Neuronal stem cell (in vitro differentiated cells): Measurements from ENCODE around the gene GLB1L2.
"Not testable (repeated sequence)": the region's sequence is repeated elsewhere in the genome, so short reads cannot be mapped to it uniquely, and the experiment has no call there.

Experiments used
- DNase-seq: peaks from one replicate; pipeline ENCODE4 v3.0.0-alpha.2; 2013; ENCODE audit warnings: low spot score
- H2AFZ ChIP-seq: one replicate; pipeline ENCODE4 v1.6.1; 2013; ENCODE audit warnings: mild to moderate bottlenecking, low read length, inconsistent platforms
- H2AK5ac ChIP-seq: 2 replicates; pipeline ENCODE4 v1.6.1; 2013; ENCODE audit warnings: low read depth, mild to moderate bottlenecking, inconsistent platforms, low read length, moderate library complexity, mixed read lengths
- H2BK120ac ChIP-seq: 2 replicates; pipeline ENCODE4 v1.6.1; 2013; ENCODE audit warnings: low read depth, mild to moderate bottlenecking, inconsistent platforms, low read length, moderate library complexity, mixed read lengths
- H2BK12ac ChIP-seq: one replicate; pipeline ENCODE4 v1.6.1; 2013; ENCODE audit warnings: low read length, inconsistent platforms
- H2BK15ac ChIP-seq: 2 replicates; pipeline ENCODE4 v1.6.1; 2013; ENCODE audit warnings: mild to moderate bottlenecking, low read length, inconsistent platforms, mixed read lengths
- H2BK5ac ChIP-seq: one replicate; pipeline ENCODE4 v1.6.1; 2013; ENCODE audit warnings: inconsistent platforms, mild to moderate bottlenecking, low read length, moderate library complexity
- H3K14ac ChIP-seq: one replicate; pipeline ENCODE4 v1.6.1; 2013; ENCODE audit warnings: low read length, inconsistent platforms
- H3K18ac ChIP-seq: 2 replicates; pipeline ENCODE4 v1.6.1; 2013; ENCODE audit warnings: low read length, inconsistent platforms
- H3K23ac ChIP-seq: 2 replicates; pipeline ENCODE4 v1.6.1; 2013; ENCODE audit warnings: low read depth, mild to moderate bottlenecking, mixed read lengths, low read length, inconsistent platforms; ENCODE audit not compliant: poor library complexity
- H3K27ac ChIP-seq: replicated peaks from 3 replicates; pipeline ENCODE4 v1.5.1; 2013; ENCODE audit warnings: low read length, inconsistent platforms
- H3K27me3 ChIP-seq, 3 experiments: 2 replicates each; pipeline ENCODE4 v1.6.1; 2013; ENCODE audit warnings: low read length in 3 of 3, mild to moderate bottlenecking in 2 of 3, inconsistent platforms in 1 of 3, low read depth in 1 of 3, mixed read lengths in 1 of 3, moderate library complexity in 1 of 3; ENCODE audit not compliant: control insufficient read depth in 3 of 3, insufficient read depth in 3 of 3
- H3K36me3 ChIP-seq, 2 donors: replicated peaks in 1 of 2; 2 replicates each; pipeline ENCODE4 v1.6.1; 2013; ENCODE audit warnings: low read length in 2 of 2; ENCODE audit not compliant: control insufficient read depth in 2 of 2, insufficient read depth in 2 of 2
- H3K4ac ChIP-seq: 2 replicates; pipeline ENCODE4 v1.6.1; 2013; ENCODE audit warnings: inconsistent platforms, mild to moderate bottlenecking, low read length, moderate library complexity
- H3K4me1 ChIP-seq, 2 donors: 1 replicate in 1 of 2; 2 replicates in 1 of 2; pipeline ENCODE4 v1.6.1; 2013; ENCODE audit warnings: low read length in 2 of 2, low read depth in 1 of 2; ENCODE audit not compliant: control insufficient read depth in 2 of 2, insufficient read depth in 1 of 2
- H3K4me2 ChIP-seq: one replicate; pipeline ENCODE4 v1.6.1; 2013; ENCODE audit warnings: mild to moderate bottlenecking, low read length, inconsistent platforms; ENCODE audit not compliant: insufficient read depth, poor library complexity, severe bottlenecking
- H3K4me3 ChIP-seq, 2 donors: 2 replicates each; pipeline ENCODE4 v1.5.1; 2013; ENCODE audit warnings: low read length in 2 of 2, mild to moderate bottlenecking in 2 of 2, inconsistent platforms in 1 of 2, moderate library complexity in 1 of 2
- H3K79me1 ChIP-seq: one replicate; pipeline ENCODE4 v1.6.1; 2013; ENCODE audit warnings: low read depth, mild to moderate bottlenecking, inconsistent platforms, low read length, moderate library complexity
- H3K9ac ChIP-seq: one replicate; pipeline ENCODE4 v1.6.1; 2013; ENCODE audit warnings: mild to moderate bottlenecking, low read depth, low read length, inconsistent platforms; ENCODE audit not compliant: poor library complexity
- H3K9me3 ChIP-seq, 2 donors: replicated peaks in 1 of 2; 2 replicates each; pipeline versions ENCODE3 to v1.6.1; 2013; ENCODE audit warnings: low read length in 2 of 2, mild to moderate bottlenecking in 2 of 2, inconsistent platforms in 1 of 2, low read depth in 1 of 2, mixed read lengths in 1 of 2, moderate library complexity in 1 of 2; ENCODE audit not compliant: control insufficient read depth in 2 of 2, insufficient read depth in 1 of 2
- H4K8ac ChIP-seq: one replicate; pipeline ENCODE4 v1.6.1; 2013; ENCODE audit warnings: low read depth, mild to moderate bottlenecking, inconsistent platforms, low read length, moderate library complexity
- H4K91ac ChIP-seq: one replicate; pipeline ENCODE4 v1.6.1; 2013; ENCODE audit warnings: low read length, low read depth, mild to moderate bottlenecking, inconsistent platforms; ENCODE audit not compliant: poor library complexity
- WGBS, 2 donors: extraction: QIAGEN DNeasy Blood & Tissue Kit; methylation state at CpG; one replicate each; pipeline ENCODE4 v1.1.7; 2013; ENCODE audit warnings: missing lambda C conversion rate in 2 of 2, mixed read lengths in 1 of 2; ENCODE audit not compliant: insufficient read length in 2 of 2, insufficient replicate concordance in 1 of 2; ENCODE audit errors: extremely low coverage in 2 of 2; 5-methylcytosine and 5-hydroxymethylcytosine counted together

The GLB1L2 gene

DNA sequence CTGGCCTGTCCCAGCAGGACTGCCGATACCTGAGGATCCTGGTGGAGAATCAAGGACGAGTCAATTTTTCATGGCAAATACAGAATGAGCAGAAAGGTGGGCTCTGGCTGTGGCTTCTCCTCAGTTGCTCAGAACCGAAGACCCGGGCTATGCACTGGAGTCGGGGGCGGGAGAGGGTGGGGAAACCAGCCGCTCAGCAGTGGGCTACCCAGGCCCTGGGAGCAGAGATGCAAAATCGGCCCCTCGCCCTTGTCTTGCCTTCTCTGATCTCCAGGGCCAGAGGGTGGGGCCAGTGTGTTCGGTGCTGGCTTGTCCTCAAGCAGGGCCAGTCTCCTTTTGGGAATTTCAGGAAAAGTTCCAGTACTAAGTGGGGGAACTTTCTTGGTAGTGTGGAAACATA, 18.4 kb upstream of the GLB1L2 start:
- H3K4me3 ChIP-seq: no peak overlapping the region
- no peaks in the 10 kb centered on the region for H3K79me1 ChIP-seq
- no peaks in the 10 kb centered on the region for H3K4me1 ChIP-seq
- no peak overlapping the region for H2AFZ ChIP-seq
- no peak overlapping the region for H3K27ac ChIP-seq
- no peak for DNase-seq
- H3K27me3 ChIP-seq: peaks cover 0 to 25% (median 0%) of the 10 kb centered on the region in 3 experiments
- no CpG with 5 or more reads among the region's 10 CpGs for WGBS, 2 donors
- H3K4me2 ChIP-seq: no peak overlapping the region
- no peak overlapping the region for H3K4ac ChIP-seq
- H3K14ac ChIP-seq: no peak overlapping the region
- no peak overlapping the region for H3K9ac ChIP-seq
- no peak overlapping the region for H2BK5ac ChIP-seq
- no peak overlapping the region for H2BK120ac ChIP-seq
- H3K9me3 ChIP-seq: peaks cover 0 to 2% of the 10 kb centered on the region in 2 donors
- no peak overlapping the region for H2BK12ac ChIP-seq
- no peak overlapping the region for H3K23ac ChIP-seq
- no peaks in the 10 kb centered on the region for H3K36me3 ChIP-seq
- H4K8ac ChIP-seq: no peak overlapping the region
- H4K91ac ChIP-seq: no peak overlapping the region
- H3K18ac ChIP-seq: no peak overlapping the region
- no peak overlapping the region for H2BK15ac ChIP-seq
- H2AK5ac ChIP-seq: no peak overlapping the region

DNA sequence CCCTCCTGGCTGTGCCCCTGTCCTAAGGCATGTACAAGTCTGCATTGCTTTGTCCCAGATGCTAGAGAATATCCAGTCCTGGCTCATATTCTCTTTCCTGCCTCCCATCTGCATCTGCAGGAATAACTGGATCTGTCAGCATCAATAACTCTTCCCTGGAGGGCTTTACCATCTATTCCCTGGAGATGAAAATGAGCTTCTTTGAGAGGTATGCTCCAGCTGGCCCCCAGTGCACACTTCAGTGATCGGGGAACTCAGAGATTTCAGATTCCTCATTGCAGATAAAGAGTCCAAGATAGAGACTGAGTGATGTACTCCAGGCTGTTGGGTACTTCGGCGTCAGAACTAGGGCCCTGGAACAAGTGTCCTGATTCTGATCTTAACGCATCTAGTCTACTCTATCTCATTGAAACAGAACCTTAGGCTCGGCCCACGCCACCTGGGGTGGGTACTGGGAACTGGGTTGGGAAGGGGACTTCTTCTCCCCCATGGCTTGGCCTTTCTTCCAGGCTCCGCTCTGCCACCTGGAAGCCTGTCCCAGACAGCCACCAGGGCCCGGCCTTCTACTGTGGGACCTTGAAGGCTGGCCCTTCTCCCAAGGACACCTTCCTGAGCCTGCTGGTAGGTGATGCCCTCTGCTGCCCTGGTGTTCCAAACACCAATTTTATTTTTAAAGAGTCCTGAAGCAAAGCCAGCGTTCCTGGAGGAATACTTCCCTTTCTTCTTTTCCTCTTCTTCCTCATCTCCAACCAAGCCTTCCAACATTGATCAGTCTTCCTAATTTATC, 17.8 kb upstream of the GLB1L2 start:
- H4K8ac ChIP-seq: no peak overlapping the region
- H3K36me3 ChIP-seq: no peaks in the 10 kb centered on the region
- no peak for DNase-seq
- H3K18ac ChIP-seq: no peak overlapping the region
- H3K27me3 ChIP-seq: peaks cover 0 to 25% (median 0%) of the 10 kb centered on the region in 3 experiments
- no peak overlapping the region for H3K4me2 ChIP-seq
- no peaks in the 10 kb centered on the region for H3K4me1 ChIP-seq
- H3K23ac ChIP-seq: no peak overlapping the region
- no peaks in the 10 kb centered on the region for H3K79me1 ChIP-seq
- H3K9me3 ChIP-seq: peaks cover 0 to 2% of the 10 kb centered on the region in 2 donors
- no peak overlapping the region for H3K14ac ChIP-seq
- no peak overlapping the region for H4K91ac ChIP-seq
- H2AK5ac ChIP-seq: no peak overlapping the region
- no peak overlapping the region for H3K4me3 ChIP-seq
- H2AFZ ChIP-seq: no peak overlapping the region
- no peak overlapping the region for H2BK15ac ChIP-seq
- WGBS, 2 donors: no CpG with 5 or more reads among the region's 9 CpGs
- H3K9ac ChIP-seq: no peak overlapping the region
- no peak overlapping the region for H2BK12ac ChIP-seq
- no peak overlapping the region for H3K27ac ChIP-seq
- H2BK5ac ChIP-seq: no peak overlapping the region
- no peak overlapping the region for H2BK120ac ChIP-seq
- H3K4ac ChIP-seq: no peak overlapping the region

- H2BK12ac ChIP-seq: no peak overlapping the region
- WGBS, 2 donors: no CpG with 5 or more reads among the region's 3 CpGs
- H3K9me3 ChIP-seq: peaks cover 0 to 2% of the 10 kb centered on the region in 2 donors
These were observed 14.7 kb upstream of the GLB1L2 start for GRCh38 chr11:134317103-134317502.

DNA sequence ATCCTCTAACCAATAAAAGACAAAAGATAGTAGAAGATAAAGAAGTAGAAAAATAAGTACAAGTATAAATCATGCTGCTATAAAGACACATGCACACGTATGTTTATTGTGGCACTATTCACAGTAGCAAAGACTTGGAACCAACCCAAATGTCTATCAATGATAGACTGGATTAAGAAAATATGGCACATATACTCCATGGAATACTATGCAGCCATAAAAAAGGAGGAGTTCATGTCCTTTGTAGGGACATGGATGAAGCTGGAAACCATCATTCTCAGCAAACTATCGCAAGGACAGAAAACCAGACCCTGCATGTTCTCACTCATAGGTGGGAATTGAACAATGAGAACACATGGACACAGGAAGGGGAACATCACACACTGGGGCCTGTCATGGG, 10.4 kb upstream of the GLB1L2 start:
- not testable (repeated sequence) for H3K18ac ChIP-seq, H2BK5ac ChIP-seq, H2BK15ac ChIP-seq, H2AK5ac ChIP-seq, H4K91ac ChIP-seq, DNase-seq, H3K4me2 ChIP-seq, H2AFZ ChIP-seq, H3K4me1 ChIP-seq, H3K27ac ChIP-seq, H3K27me3 ChIP-seq, H3K4ac ChIP-seq, H3K36me3 ChIP-seq, H3K14ac ChIP-seq, H2BK12ac ChIP-seq, H2BK120ac ChIP-seq, H3K9me3 ChIP-seq, H3K23ac ChIP-seq, H3K79me1 ChIP-seq, H3K4me3 ChIP-seq, H3K9ac ChIP-seq, H4K8ac ChIP-seq
- WGBS, 2 donors: no CpG with 5 or more reads among the region's 2 CpGs

More at GRCh38 chr11:134317103-134317502, 14.7 kb upstream of the GLB1L2 start:
- Histone ChIP-seq H3K4me3 (no peak overlapping the region), H3K9ac (no peak overlapping the region), H2AFZ (no peak overlapping the region), H3K27me3 (peaks cover 0 to 18% (median 0%) of the 10 kb centered on the region in 3 experiments), H3K27ac (no peak overlapping the region), H2BK5ac (no peak overlapping the region), H3K79me1 (no peaks in the 10 kb centered on the region), H3K4me2 (no peak overlapping the region), H3K4ac (no peak overlapping the region), H3K14ac (no peak overlapping the region), H2AK5ac (no peak overlapping the region), H3K36me3 (no peaks in the 10 kb centered on the region), H3K18ac (no peak overlapping the region), H4K8ac (no peak overlapping the region), H3K4me1 (no peaks in the 10 kb centered on the region), H2BK15ac (no peak overlapping the region), H3K23ac (no peak overlapping the region), H2BK120ac (no peak overlapping the region), H4K91ac (no peak overlapping the region)
- no peak for DNase-seq
